HG03469 (cell line): Measurements from ENCODE around the gene PLXNC1.
A peak's percentile ranks its signal among the peaks of the same experiment; 100 is the strongest.

Experiments
- ATAC-seq: cut with Tn5 transposase; IDR thresholded peaks from one replicate; pipeline ENCODE4 v1.9.1; 2021; ENCODE audit warnings: mild to moderate bottlenecking, moderate library complexity, moderate number of reproducible peaks; ENCODE audit not compliant: unreplicated experiment

Gene PLXNC1

GRCh38 chr12:94157181-94157580 is 8.8 kb downstream of the PLXNC1 start:
- ATAC-seq, result no peak

GRCh38 chr12:94157981-94158411 is 9.6 kb downstream of the PLXNC1 start:
- ATAC-seq, result peak; percentile 77

GRCh38 chr12:94158666-94159065 is 10.3 kb downstream of the PLXNC1 start:
- ATAC-seq, result no peak

GRCh38 chr12:94162108-94162507 is 13.7 kb downstream of the PLXNC1 start:
- no peak for ATAC-seq

GRCh38 chr12:94163850-94164249 is 15.5 kb downstream of the PLXNC1 start:
- no peak for ATAC-seq

GRCh38 chr12:94165138-94165537 is 16.8 kb downstream of the PLXNC1 start:
- no peak for ATAC-seq

GRCh38 chr12:94165670-94166364 is 17.4 kb downstream of the PLXNC1 start:
- no peak for ATAC-seq

- no peak for ATAC-seq
Observed at GRCh38 chr12:94167071-94167755, 18.8 kb downstream of the PLXNC1 start.

- no peak for ATAC-seq
Observed at GRCh38 chr12:94167756-94168416, 19.5 kb downstream of the PLXNC1 start.

GRCh38 chr12:94169495-94169894 is 21.1 kb downstream of the PLXNC1 start:
- ATAC-seq, result no peak

- ATAC-seq, result no peak
Observed at GRCh38 chr12:94169966-94170689, 21.8 kb downstream of the PLXNC1 start.

- no peak for ATAC-seq
Observed at GRCh38 chr12:94170690-94171594, 22.6 kb downstream of the PLXNC1 start.

- no peak for ATAC-seq
Observed at GRCh38 chr12:94171595-94171930, 23.2 kb downstream of the PLXNC1 start.

- ATAC-seq, result no peak
Observed at GRCh38 chr12:94172031-94172430, 23.7 kb downstream of the PLXNC1 start.

- no peak for ATAC-seq
Observed at GRCh38 chr12:94172973-94173372, 24.6 kb downstream of the PLXNC1 start.

GRCh38 chr12:94173660-94174265 is 25.4 kb downstream of the PLXNC1 start:
- ATAC-seq, result no peak

- ATAC-seq, result no peak
Observed at GRCh38 chr12:94174576-94174975, 26.2 kb downstream of the PLXNC1 start.

- ATAC-seq, result no peak
Observed at GRCh38 chr12:94175763-94176668, 27.6 kb downstream of the PLXNC1 start.

- no peak for ATAC-seq
Observed at GRCh38 chr12:94178054-94178453, 29.7 kb downstream of the PLXNC1 start.
